ENCODE data around the gene POU4F1. TPM values are rescaled to one million over a fixed set of nuclear protein-coding genes. Genes with fewer than 3 reads are reported as not detected.

The POU4F1 gene
- total RNA-seq, 3 donors from 2014 or later: 0.08 to 0.11 TPM; not detected in 1

GRCh38 chr13:78611040-78611439 is 7.7 kb upstream of the POU4F1 start:
- no peak overlapping the region for H3K4me3 Mint-ChIP-seq
- no peak for DNase-seq
- H3K9me3 Mint-ChIP-seq: no peaks in the 10 kb centered on the region
- no peak for ATAC-seq
- peaks cover 51% of the 10 kb centered on the region for H3K27me3 Mint-ChIP-seq (ENCODE audit: low read depth)
- H3K36me3 Mint-ChIP-seq (ENCODE audit: insufficient read depth): peaks cover 15% of the 10 kb centered on the region
- peaks cover 24% of the 10 kb centered on the region for H3K4me1 Mint-ChIP-seq (ENCODE audit: low read depth)

GRCh38 chr13:78610381-78610883 is 7.1 kb upstream of the POU4F1 start:
- no peak for ATAC-seq
- Mint-ChIP-seq H3K27me3 (ENCODE audit: low read depth) (peaks cover 58% of the 10 kb centered on the region), H3K4me3 (no peak overlapping the region)

GRCh38 chr13:78609464-78610205 is 6.3 kb upstream of the POU4F1 start:
- peaks cover 24% of the 10 kb centered on the region for H3K4me1 Mint-ChIP-seq (ENCODE audit: low read depth)
- peak overlapping the region; percentile 70 for H3K4me3 Mint-ChIP-seq
- no peak for DNase-seq
- H3K36me3 Mint-ChIP-seq (ENCODE audit: insufficient read depth): peaks cover 3% of the 10 kb centered on the region
- no peaks in the 10 kb centered on the region for H3K9me3 Mint-ChIP-seq
- peaks cover 65% of the 10 kb centered on the region for H3K27me3 Mint-ChIP-seq (ENCODE audit: low read depth)
- peak in 1 of 2 donors; percentile 19 for ATAC-seq

More at GRCh38 chr13:78610381-78610883, 7.1 kb upstream of the POU4F1 start:
- Mint-ChIP-seq H3K9me3 (no peaks in the 10 kb centered on the region), H3K36me3 (ENCODE audit: insufficient read depth) (peaks cover 11% of the 10 kb centered on the region), H3K4me1 (ENCODE audit: low read depth) (peaks cover 24% of the 10 kb centered on the region)
- DNase-seq: no peak

- DNase-seq: no peak
- Mint-ChIP-seq H3K27me3 (ENCODE audit: low read depth) (peaks cover 72% of the 10 kb centered on the region), H3K36me3 (ENCODE audit: insufficient read depth) (no peaks in the 10 kb centered on the region), H3K4me3 (peak overlapping the region; percentile 70), H3K4me1 (ENCODE audit: low read depth) (peaks cover 25% of the 10 kb centered on the region), H3K9me3 (no peaks in the 10 kb centered on the region)
- ATAC-seq: no peak
Observed at GRCh38 chr13:78608688-78609463, 5.5 kb upstream of the POU4F1 start.

- no peaks in the 10 kb centered on the region for H3K36me3 Mint-ChIP-seq (ENCODE audit: insufficient read depth)
Observed at GRCh38 chr13:78608252-78608687, 4.9 kb upstream of the POU4F1 start.

GRCh38 chr13:78607409-78608251 is 4.3 kb upstream of the POU4F1 start:
- DNase-seq (no peak), ATAC-seq (no peak)
- peaks cover 80% of the 10 kb centered on the region for H3K27me3 Mint-ChIP-seq (ENCODE audit: low read depth)
- H3K36me3 Mint-ChIP-seq (ENCODE audit: insufficient read depth): no peaks in the 10 kb centered on the region
- H3K9me3 Mint-ChIP-seq: no peaks in the 10 kb centered on the region
- H3K4me3 Mint-ChIP-seq: no peak overlapping the region
- peaks cover 34% of the 10 kb centered on the region for H3K4me1 Mint-ChIP-seq (ENCODE audit: low read depth)

More at GRCh38 chr13:78608252-78608687, 4.9 kb upstream of the POU4F1 start:
- no peaks in the 10 kb centered on the region for H3K9me3 Mint-ChIP-seq
- H3K27me3 Mint-ChIP-seq (ENCODE audit: low read depth): peaks cover 77% of the 10 kb centered on the region
- peaks cover 31% of the 10 kb centered on the region for H3K4me1 Mint-ChIP-seq (ENCODE audit: low read depth)
- no peak for DNase-seq
- ATAC-seq: no peak
- H3K4me3 Mint-ChIP-seq: peak overlapping the region; percentile 37

GRCh38 chr13:78606471-78607408 is 3.4 kb upstream of the POU4F1 start:
- no peak for DNase-seq
- Mint-ChIP-seq H3K4me1 (ENCODE audit: low read depth) (peaks cover 38% of the 10 kb centered on the region), H3K27me3 (ENCODE audit: low read depth) (peaks cover 81% of the 10 kb centered on the region), H3K4me3 (no peak overlapping the region), H3K36me3 (ENCODE audit: insufficient read depth) (no peaks in the 10 kb centered on the region), H3K9me3 (no peaks in the 10 kb centered on the region)
- no peak for ATAC-seq

- H3K9me3 Mint-ChIP-seq: no peaks in the 10 kb centered on the region
- no peak for DNase-seq
- H3K36me3 Mint-ChIP-seq (ENCODE audit: insufficient read depth): no peaks in the 10 kb centered on the region
- peaks cover 44% of the 10 kb centered on the region for H3K4me1 Mint-ChIP-seq (ENCODE audit: low read depth)
- no peak for ATAC-seq
- H3K4me3 Mint-ChIP-seq: no peak overlapping the region
- peaks cover 88% of the 10 kb centered on the region for H3K27me3 Mint-ChIP-seq (ENCODE audit: low read depth)
Observed at GRCh38 chr13:78604782-78605611, 1.6 kb upstream of the POU4F1 start.

GRCh38 chr13:78602561-78603239 is 652 bp downstream of the POU4F1 start:
- peaks cover 86% of the 10 kb centered on the region for H3K27me3 Mint-ChIP-seq (ENCODE audit: low read depth)
- H3K4me1 Mint-ChIP-seq (ENCODE audit: low read depth): peaks cover 29% of the 10 kb centered on the region
- H3K4me3 Mint-ChIP-seq: peak overlapping the region; percentile 80
- DNase-seq (no peak), ATAC-seq (peak; percentile 29 to 47)
- no peaks in the 10 kb centered on the region for H3K9me3 Mint-ChIP-seq
- H3K36me3 Mint-ChIP-seq (ENCODE audit: insufficient read depth): no peaks in the 10 kb centered on the region

GRCh38 chr13:78601874-78602560 is 1.3 kb downstream of the POU4F1 start:
- ATAC-seq (peak in 1 of 2 donors; percentile 5), DNase-seq (no peak)
- no peaks in the 10 kb centered on the region for H3K9me3 Mint-ChIP-seq
- H3K27me3 Mint-ChIP-seq (ENCODE audit: low read depth): peaks cover 86% of the 10 kb centered on the region
- H3K4me1 Mint-ChIP-seq (ENCODE audit: low read depth): peaks cover 24% of the 10 kb centered on the region
- peak overlapping the region; percentile 80 for H3K4me3 Mint-ChIP-seq
- H3K36me3 Mint-ChIP-seq (ENCODE audit: insufficient read depth): peaks cover 3% of the 10 kb centered on the region

GRCh38 chr13:78601124-78601873 is 2.1 kb downstream of the POU4F1 start:
- DNase-seq (no peak), ATAC-seq (peak in 1 of 2 donors; percentile 6)
- Mint-ChIP-seq H3K27me3 (ENCODE audit: low read depth) (peaks cover 85% of the 10 kb centered on the region), H3K9me3 (no peaks in the 10 kb centered on the region), H3K36me3 (ENCODE audit: insufficient read depth) (peaks cover 3% of the 10 kb centered on the region), H3K4me1 (ENCODE audit: low read depth) (peaks cover 21% of the 10 kb centered on the region), H3K4me3 (peak overlapping the region; percentile 33)

All from activated T-cell treated with anti-CD3 and anti-CD28 coated beads, Interleukin-2, amount 50 U/mL, for 4 hours (primary cell).